Heart right ventricle (tissue), 16 donors: ENCODE measurements around the gene MPV17. TPM values are rescaled to one million over a fixed set of nuclear protein-coding genes. Genes with fewer than 3 reads are reported as not detected.

Source experiments
- ATAC-seq, 8 donors: fragments of 200-7000 bp; cut with Tn5 transposase; one replicate each; pipeline ENCODE4 v1.9.1; 2020; ENCODE audit warnings: mild to moderate bottlenecking in 8 of 8, moderate library complexity in 8 of 8, moderate number of reproducible peaks in 1 of 8
- DNase-seq, 2 donors: peaks; one replicate each; pipeline ENCODE4 v3.0.0-alpha.2; 2020
- H3K27ac ChIP-seq, 10 donors: fragments of 200-600 bp; sonication (generic) in 2 of 10; one replicate each; pipeline versions ENCODE4 v1.5.0 to v1.8.0; 2020 to 2022; ENCODE audit warnings: mild to moderate bottlenecking in 3 of 10
- H3K27me3 ChIP-seq, 7 donors: fragments of 200-600 bp; one replicate each; pipeline ENCODE4 v1.8.0; 2021 to 2022; ENCODE audit warnings: mild to moderate bottlenecking in 2 of 7
- H3K36me3 ChIP-seq, 9 donors: fragments of 200-600 bp; sonication (generic) in 1 of 9; one replicate each; pipeline versions ENCODE4 v1.5.0 to v1.8.0; 2020 to 2022; ENCODE audit warnings: mild to moderate bottlenecking in 2 of 9
- H3K4me1 ChIP-seq, 9 donors: fragments of 200-600 bp; sonication (generic) in 1 of 9; one replicate each; pipeline versions ENCODE4 v1.5.0 to v1.8.0; 2020 to 2022; ENCODE audit warnings: mild to moderate bottlenecking in 4 of 9
- H3K4me3 ChIP-seq, 10 donors: fragments of 200-600 bp; sonication (generic) in 2 of 10; one replicate each; pipeline versions ENCODE4 v1.5.0 to v1.8.0; 2020 to 2022; ENCODE audit warnings: mild to moderate bottlenecking in 7 of 10, moderate library complexity in 2 of 10
- H3K9me3 ChIP-seq, 11 donors: fragments of 200-600 bp in 10 of 11; sonication (generic) in 2 of 11; one replicate each; pipeline versions ENCODE4 v1.5.0 to v1.8.0; 2013 to 2022; ENCODE audit warnings: mild to moderate bottlenecking in 2 of 11, control low read depth in 1 of 11, moderate library complexity in 1 of 11
- CTCF ChIP-seq, 9 donors: fragments of 200-600 bp; sonication (generic) in 2 of 9; IDR thresholded peaks; one replicate each; pipeline versions ENCODE4 v1.5.0 to v1.8.0; 2021 to 2022; ENCODE audit warnings: antibody characterized with exemption in 9 of 9, mild to moderate bottlenecking in 5 of 9, moderate library complexity in 1 of 9
- WGBS, 2 donors: extraction: QIAGEN DNeasy Blood & Tissue Kit; methylation state at CpG; one replicate each; pipeline ENCODE4 v1.1.7; 2013; ENCODE audit warnings: inconsistent platforms in 1 of 2; 5-methylcytosine and 5-hydroxymethylcytosine counted together
- intact Hi-C, 10 donors: fragments of 100-400 bp; cut with DNase I; formaldehyde crosslinking; loops; one replicate each; pipeline versions ENCODE4 v1.11.1 to v1.14.2; 2022
- polyA plus RNA-seq, 2 donors: library from polyadenylated mRNA; stranded (reverse); fragments of 200-250 nt; gene quantifications; one replicate each; pipeline ENCODE4 v1.2.3, GENCODE V29; 2013
- total RNA-seq, 10 donors: library from RNA; stranded (reverse); fragmentation: NEBNext Ultra II Directional in 3 of 10; extraction: Animal tissue kit (Norgen Biotek cat#: 25700) in 3 of 10; gene quantifications; one replicate each; pipeline versions ENCODE4 v1.2.1 to v1.2.4, GENCODE V29; 2021 to 2023
- donor health status: Arrhythmogenic right ventricular cardiomyopathy.
- donor health status: ischemic (EF 13 %, LVEDD 7.1; RV severe dilation, severe dysfunction).
- donor health status: healthy with polysubstance abuse.
- donor health status: DM: no; HTN: yes; CAD: no.
- donor health status: DM: no; HTN: no; CAD: no.
- donor health status: ischemic (EF 25% LVEDD 6.9; RV normal size, moderate dysfunction).
- donor health status: ischemic (EF 25% LVEDD 5.7; RV mildly dilated, moderate dysfunction).
- donor health status: healthy.
- donor health status: DM: yes; HTN: yes; CAD: no.
- donor health status: Ischemic cardiomyopathy.
- donor health status: ischemic (EF 35%, LVEDD 5.7; RV mildly dilated, moderate dysfunction).
- donor health status: nonischemic (EF 11% LVEDD 7.7; RV severe dilation, severe dysfunction).
- donor health status: DM: yes; HTN: yes; CAD: no.
- donor health status: PGD.
- donor health status: ischemic (EF 29% LVEDD 5.4; RV normal size, mild dysfunction).
- donor health status: nonischemic (EF 23%, LVEDD 6.1; RV moderate dilation, normal function).

MPV17 gene
- total and polyA plus RNA-seq, 12 donors = 40.8 to 220 (median 69.1) TPM

- peaks cover 0 to 18% (median 0%) of the 10 kb centered on the region in 9 donors for H3K36me3 ChIP-seq
- ATAC-seq (no peak), DNase-seq (no peak)
- H3K27ac ChIP-seq = no peak overlapping the region
- H3K27me3 ChIP-seq = no peaks in the 10 kb centered on the region
- peaks cover 0 to 25% (median 13%) of the 10 kb centered on the region in 9 donors for H3K4me1 ChIP-seq
- H3K4me3 ChIP-seq = no peak overlapping the region
- no peak for TF ChIP-seq CTCF (IDR thresholded peaks at IDR 0.05)
- 87% methylated on average over 7 of the region's 7 CpGs for WGBS, 2 donors
- H3K9me3 ChIP-seq = no peaks in the 10 kb centered on the region
- intact Hi-C loops = loop anchor here in 2 of 10 donors (5.0 to 10.0 kb wide), 2 partner anchors 135 to 218 kb away; partner anchors contain the start of genes ATRAID (in 1 of the 2), CAD (in 1 of the 2), PREB (in 1 of the 2) and SLC5A6 (in 1 of the 2)
These were observed 27.3 kb upstream of the MPV17 start for GRCh38 chr2:27350106-27350693.

- DNase-seq (no peak), ATAC-seq (peak in 1 of 8 donors; percentile 51)
- no peak overlapping the region for H3K27ac ChIP-seq
- H3K9me3 ChIP-seq = no peaks in the 10 kb centered on the region
- 89 to 95% methylated on average over 2 of the region's 2 CpGs for WGBS, 2 donors
- intact Hi-C loops = no loop called here
- peaks cover 0 to 27% (median 6%) of the 10 kb centered on the region in 9 donors for H3K36me3 ChIP-seq
- H3K27me3 ChIP-seq = no peaks in the 10 kb centered on the region
- H3K4me3 ChIP-seq = no peak overlapping the region
- peaks cover 0 to 6% (median 0%) of the 10 kb centered on the region in 9 donors for H3K4me1 ChIP-seq
- TF ChIP-seq CTCF (IDR thresholded peaks at IDR 0.05) = no peak
These were observed 24.7 kb upstream of the MPV17 start for GRCh38 chr2:27347641-27348040.

- TF ChIP-seq CTCF (IDR thresholded peaks at IDR 0.05) = no peak
- WGBS, 2 donors = 96 to 98% methylated on average over 7 of the region's 7 CpGs
These were observed 13.3 kb upstream of the MPV17 start for GRCh38 chr2:27336173-27336572.

GRCh38 chr2:27335311-27335710 lies 12.4 kb upstream of the MPV17 start:
- ATAC-seq (peak in 1 of 8 donors; percentile 13), DNase-seq (no peak)
- no peaks in the 10 kb centered on the region for H3K27me3 ChIP-seq
- H3K9me3 ChIP-seq = no peaks in the 10 kb centered on the region
- peaks cover 0 to 100% (median 71%) of the 10 kb centered on the region in 9 donors for H3K36me3 ChIP-seq
- TF ChIP-seq CTCF (IDR thresholded peaks at IDR 0.05) = no peak
- no peak overlapping the region for H3K4me3 ChIP-seq
- no peak overlapping the region for H3K27ac ChIP-seq
- 89 to 94% methylated on average over 3 of the region's 3 CpGs for WGBS, 2 donors
- intact Hi-C loops = no loop called here
- H3K4me1 ChIP-seq = no peaks in the 10 kb centered on the region

More at GRCh38 chr2:27336173-27336572, 13.3 kb upstream of the MPV17 start:
- Histone ChIP-seq H3K4me3 (no peak overlapping the region), H3K27ac (no peak overlapping the region), H3K9me3 (no peaks in the 10 kb centered on the region), H3K4me1 (no peaks in the 10 kb centered on the region), H3K36me3 (peaks cover 0 to 100% (median 70%) of the 10 kb centered on the region in 9 donors), H3K27me3 (no peaks in the 10 kb centered on the region)
- no peak for ATAC-seq
- no peak for DNase-seq
- intact Hi-C loops = no loop called here
